AG10803 (cell line): ENCODE data around the gene ATRX.
"Not testable (repeated sequence)": the region's sequence is repeated elsewhere in the genome, so short reads cannot be mapped to it uniquely, and the experiment has no call there.

Experiments used
- DNase-seq: peaks from one replicate; pipeline ENCODE4 v3.0.0; 2010; ENCODE audit warnings: low read depth
- H3K4me3 ChIP-seq: 2 replicates; pipeline ENCODE4 v1.5.1; 2011; ENCODE audit warnings: mild to moderate bottlenecking, low read length, control low read depth
- CTCF ChIP-seq: conservative IDR thresholded peaks from 2 replicates; pipeline ENCODE4 v1.5.1; 2011; ENCODE audit warnings: mild to moderate bottlenecking, low read length, control low read depth, inconsistent platforms

The ATRX gene

GRCh38 chrX:77565278-77565677, 220.7 kb downstream of the ATRX start:
- DNase-seq, result no peak
- TF ChIP-seq CTCF, result no peak
- H3K4me3 ChIP-seq, result no peak overlapping the region

GRCh38 chrX:77564823-77565222, 221.2 kb downstream of the ATRX start:
- no peak for TF ChIP-seq CTCF
- DNase-seq, result no peak
- H3K4me3 ChIP-seq, result no peak overlapping the region

- TF ChIP-seq CTCF, result no peak
- no peak for DNase-seq
- H3K4me3 ChIP-seq, result no peak overlapping the region
These were observed 224.6 kb downstream of the ATRX start for GRCh38 chrX:77561372-77561771.

GRCh38 chrX:77556276-77556675, 229.7 kb downstream of the ATRX start:
- no peak for DNase-seq
- TF ChIP-seq CTCF, result no peak
- no peak overlapping the region for H3K4me3 ChIP-seq

- H3K4me3 ChIP-seq, result no peak overlapping the region
- DNase-seq, result no peak
- TF ChIP-seq CTCF, result no peak
These were observed 237.3 kb downstream of the ATRX start for GRCh38 chrX:77548751-77549150.

- H3K4me3 ChIP-seq, DNase-seq: not testable (repeated sequence)
These were observed 246.2 kb downstream of the ATRX start for GRCh38 chrX:77539778-77540177.

GRCh38 chrX:77531261-77531660, 254.8 kb downstream of the ATRX start:
- not testable (repeated sequence) for H3K4me3 ChIP-seq, DNase-seq

GRCh38 chrX:77528034-77528433, 258.0 kb downstream of the ATRX start:
- no peak for TF ChIP-seq CTCF
- DNase-seq, result no peak
- no peak overlapping the region for H3K4me3 ChIP-seq
